Naive B cell (primary cell): ENCODE measurements around the gene SIGLEC9. TPM values are rescaled to one million over a fixed set of nuclear protein-coding genes. Genes with fewer than 3 reads are reported as not detected.

ENCODE experiments used
- ATAC-seq, 2 donors: fragments of 150-1000 bp; cut with Tn5 transposase; 2 replicates each; pipeline ENCODE4 v1.10.0; 2021; ENCODE audit warnings: low read depth in 2 of 2, mild to moderate bottlenecking in 2 of 2, moderate library complexity in 2 of 2
- DNase-seq: peaks from one replicate; pipeline ENCODE4 v3.0.0; 2022
- H3K27ac Mint-ChIP-seq, 6 donors: one replicate each; pipeline ENCODE4 v1.8.0; 2020 to 2022; ENCODE audit warnings: mild to moderate bottlenecking in 6 of 6, mixed read lengths in 6 of 6, moderate library complexity in 5 of 6, inconsistent platforms in 2 of 6
- H3K27me3 Mint-ChIP-seq, 3 donors: one replicate each; pipeline ENCODE4 v1.8.0; 2021 to 2022; ENCODE audit warnings: mixed read lengths in 3 of 3, mild to moderate bottlenecking in 1 of 3
- H3K36me3 Mint-ChIP-seq, 2 donors: one replicate each; pipeline ENCODE4 v1.8.0; 2020 to 2022; ENCODE audit warnings: mixed read lengths in 2 of 2, inconsistent platforms in 1 of 2, mild to moderate bottlenecking in 1 of 2
- H3K4me1 Mint-ChIP-seq, 3 donors: one replicate each; pipeline ENCODE4 v1.8.0; 2020 to 2022; ENCODE audit warnings: mixed read lengths in 3 of 3, inconsistent platforms in 1 of 3, mild to moderate bottlenecking in 1 of 3, moderate library complexity in 1 of 3
- H3K4me3 Mint-ChIP-seq, 8 donors: one replicate each; pipeline ENCODE4 v1.8.0; 2020 to 2022; ENCODE audit warnings: mild to moderate bottlenecking in 8 of 8, mixed read lengths in 8 of 8, moderate library complexity in 8 of 8, inconsistent platforms in 2 of 8
- H3K9me3 Mint-ChIP-seq, 7 donors: one replicate each; pipeline ENCODE4 v1.8.0; 2020 to 2022; ENCODE audit warnings: mixed read lengths in 7 of 7, mild to moderate bottlenecking in 5 of 7, inconsistent platforms in 2 of 7, moderate library complexity in 1 of 7
- polyA plus RNA-seq, 6 donors: library from polyadenylated mRNA; unstranded; fragments of 300-500 nt; fragmentation: Illumina TruSeq; gene quantifications; one replicate each; pipeline ENCODE4 v1.2.3, GENCODE V29; 2021; ENCODE audit warnings: low read depth in 6 of 6

SIGLEC9 gene
- polyA plus RNA-seq, 6 donors from 2014 or later: 0.25 to 1.3 TPM; not detected in 4

DNA sequence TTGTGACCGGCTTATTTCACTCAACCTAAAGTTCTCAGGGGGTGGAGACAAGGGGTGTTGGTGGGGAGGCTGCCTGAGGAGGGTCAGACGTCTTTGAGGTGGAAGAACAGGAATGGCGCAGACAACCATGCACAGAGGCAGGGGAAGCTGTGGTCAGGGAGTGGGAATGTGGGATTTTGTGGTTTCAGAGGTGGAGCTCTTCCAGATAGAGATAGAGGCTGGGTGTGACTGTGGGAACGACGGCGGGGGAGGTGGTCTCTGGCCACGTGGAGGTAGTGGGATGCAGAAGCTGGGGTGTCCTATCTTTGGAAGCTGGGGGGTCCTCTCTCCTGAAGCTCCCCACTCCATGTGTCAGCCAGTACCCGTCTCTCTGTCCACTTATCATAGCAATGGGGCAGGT lies 34.2 kb upstream of the SIGLEC9 start:
- DNase-seq (no peak), ATAC-seq (no peak)
- Mint-ChIP-seq H3K27me3 (no peaks in the 10 kb centered on the region), H3K36me3 (no peaks in the 10 kb centered on the region), H3K27ac (peak overlapping the region in 1 of 6 donors; percentile 5), H3K4me1 (peaks cover 6 to 10% (median 6%) of the 10 kb centered on the region in 3 donors), H3K4me3 (peak overlapping the region in 1 of 8 donors; percentile 52), H3K9me3 (no peaks in the 10 kb centered on the region)

- peak overlapping the region in 1 of 8 donors; percentile 35 for H3K4me3 Mint-ChIP-seq
- DNase-seq: no peak
- no peak for ATAC-seq
- no peaks in the 10 kb centered on the region for H3K27me3 Mint-ChIP-seq
- no peaks in the 10 kb centered on the region for H3K9me3 Mint-ChIP-seq
- H3K36me3 Mint-ChIP-seq: no peaks in the 10 kb centered on the region
- peak overlapping the region in 1 of 6 donors; percentile 63 for H3K27ac Mint-ChIP-seq
- H3K4me1 Mint-ChIP-seq: peaks cover 6 to 10% (median 6%) of the 10 kb centered on the region in 3 donors
These were observed 33.6 kb upstream of the SIGLEC9 start for GRCh38 chr19:51091126-51091525.

- Mint-ChIP-seq H3K27me3 (no peaks in the 10 kb centered on the region), H3K36me3 (peaks cover 0 to 4% of the 10 kb centered on the region in 2 donors), H3K4me3 (no peak overlapping the region), H3K27ac (peak overlapping the region in 3 of 6 donors; percentile 1 to 75 (median 62)), H3K9me3 (no peaks in the 10 kb centered on the region), H3K4me1 (peaks cover 6 to 15% (median 12%) of the 10 kb centered on the region in 3 donors)
- DNase-seq (no peak), ATAC-seq (no peak)
These were observed 32.5 kb upstream of the SIGLEC9 start for GRCh38 chr19:51091895-51092873.

DNA sequence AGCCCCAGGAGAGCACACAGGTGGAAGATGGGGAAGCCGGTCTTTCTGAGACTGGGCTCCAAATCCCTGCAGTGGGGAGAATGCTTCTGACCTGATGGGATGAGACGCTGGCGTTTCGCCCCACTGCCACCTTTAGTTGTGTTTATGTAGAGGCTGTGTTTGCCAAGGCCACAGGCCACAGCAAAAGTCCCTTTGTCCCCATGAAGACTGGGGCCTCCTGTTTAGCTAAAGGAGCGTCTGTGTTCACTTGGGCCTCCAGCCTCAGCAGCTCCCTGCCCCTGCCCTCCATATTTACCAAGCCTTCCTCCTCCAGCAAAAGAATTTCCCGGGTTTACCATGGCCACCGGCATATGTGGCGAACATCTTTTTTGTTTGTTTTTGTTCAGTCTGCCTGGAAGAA lies 31.6 kb upstream of the SIGLEC9 start:
- H3K4me1 Mint-ChIP-seq: peaks cover 7 to 17% (median 12%) of the 10 kb centered on the region in 3 donors
- H3K36me3 Mint-ChIP-seq: peaks cover 0 to 4% of the 10 kb centered on the region in 2 donors
- no peak for ATAC-seq
- no peak overlapping the region for H3K4me3 Mint-ChIP-seq
- DNase-seq: no peak
- H3K27ac Mint-ChIP-seq: peak overlapping the region in 1 of 6 donors; percentile 3
- no peaks in the 10 kb centered on the region for H3K9me3 Mint-ChIP-seq
- no peaks in the 10 kb centered on the region for H3K27me3 Mint-ChIP-seq

DNA sequence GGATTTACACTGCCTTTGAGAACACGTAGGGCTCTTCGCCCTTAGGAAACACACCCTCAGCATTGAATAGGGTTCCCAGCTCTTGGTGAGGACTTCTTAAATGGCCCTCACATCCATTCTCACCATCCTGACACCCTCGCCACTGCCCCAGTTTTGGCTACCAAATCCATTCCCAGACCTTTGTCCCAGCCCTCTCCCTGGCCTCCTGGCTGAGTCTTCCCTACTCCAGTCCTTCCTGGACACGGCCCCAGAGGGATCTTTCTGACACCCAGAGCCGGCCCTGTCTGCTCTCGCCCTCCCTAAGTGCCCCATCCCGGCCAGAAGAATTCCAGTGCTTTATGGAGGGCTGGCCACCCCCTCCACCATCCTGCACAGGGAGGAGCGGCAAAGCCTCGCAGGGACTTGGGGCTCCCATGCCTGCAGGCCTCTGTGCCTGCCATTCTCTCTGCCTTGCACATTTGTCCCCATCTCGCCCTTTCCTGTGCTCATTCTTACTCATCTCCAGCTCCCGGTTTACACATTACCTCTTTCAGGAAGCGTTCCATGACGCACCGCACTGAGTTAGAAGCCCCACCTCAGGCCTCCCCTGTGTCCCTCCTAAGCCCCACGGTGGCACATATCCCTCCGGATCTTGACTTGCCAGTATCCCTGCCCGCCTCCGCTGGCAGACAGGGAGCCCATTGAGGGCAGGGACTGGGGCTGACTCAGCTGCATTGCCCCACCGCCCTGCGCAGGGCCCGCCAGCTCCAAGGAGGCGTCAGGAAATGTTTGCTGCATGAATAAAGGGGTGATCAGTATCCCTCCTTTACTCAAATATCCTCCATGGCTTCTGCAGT lies 31.0 kb upstream of the SIGLEC9 start:
- Mint-ChIP-seq H3K9me3 (no peaks in the 10 kb centered on the region), H3K36me3 (peaks cover 0 to 4% of the 10 kb centered on the region in 2 donors), H3K4me3 (no peak overlapping the region), H3K27ac (peak overlapping the region in 1 of 6 donors; percentile 84), H3K4me1 (peaks cover 7 to 17% (median 12%) of the 10 kb centered on the region in 3 donors), H3K27me3 (no peaks in the 10 kb centered on the region)
- DNase-seq: no peak
- ATAC-seq: no peak

DNA sequence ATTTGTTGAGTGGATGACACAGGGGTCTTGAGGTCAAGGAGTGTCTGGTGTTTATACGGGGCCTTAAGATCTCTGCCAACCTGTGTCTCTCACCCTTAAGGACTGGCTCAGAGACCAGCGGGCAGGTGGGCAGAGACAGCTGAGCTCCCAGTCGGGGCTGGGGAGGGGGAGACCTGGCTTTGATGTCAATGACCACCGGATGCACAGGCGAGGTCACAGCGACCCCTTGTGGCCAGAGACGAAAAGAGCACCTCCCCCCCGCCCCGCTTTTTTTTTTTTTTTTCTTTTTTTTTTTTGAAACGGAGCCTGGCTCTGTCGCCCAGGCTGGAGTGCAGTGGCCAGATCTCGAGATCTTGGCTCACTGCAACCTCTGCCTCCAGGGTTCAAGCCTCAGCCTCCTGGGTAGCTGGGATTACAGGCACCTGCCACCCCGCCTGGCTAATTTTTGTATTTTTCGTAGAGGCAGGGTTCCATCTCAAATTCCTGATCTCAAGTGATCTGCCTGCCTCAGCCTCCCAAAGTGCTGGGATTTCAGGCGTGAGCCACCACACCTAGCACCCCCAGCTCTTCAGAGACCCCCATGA lies 29.9 kb upstream of the SIGLEC9 start:
- Mint-ChIP-seq H3K4me3 (no peak overlapping the region), H3K27ac (peak overlapping the region in 3 of 6 donors; percentile 26 to 87 (median 84)), H3K4me1 (peaks cover 14 to 18% (median 14%) of the 10 kb centered on the region in 3 donors), H3K27me3 (no peaks in the 10 kb centered on the region), H3K9me3 (no peaks in the 10 kb centered on the region), H3K36me3 (peaks cover 4 to 10% of the 10 kb centered on the region in 2 donors)
- DNase-seq: no peak
- ATAC-seq: no peak

DNA sequence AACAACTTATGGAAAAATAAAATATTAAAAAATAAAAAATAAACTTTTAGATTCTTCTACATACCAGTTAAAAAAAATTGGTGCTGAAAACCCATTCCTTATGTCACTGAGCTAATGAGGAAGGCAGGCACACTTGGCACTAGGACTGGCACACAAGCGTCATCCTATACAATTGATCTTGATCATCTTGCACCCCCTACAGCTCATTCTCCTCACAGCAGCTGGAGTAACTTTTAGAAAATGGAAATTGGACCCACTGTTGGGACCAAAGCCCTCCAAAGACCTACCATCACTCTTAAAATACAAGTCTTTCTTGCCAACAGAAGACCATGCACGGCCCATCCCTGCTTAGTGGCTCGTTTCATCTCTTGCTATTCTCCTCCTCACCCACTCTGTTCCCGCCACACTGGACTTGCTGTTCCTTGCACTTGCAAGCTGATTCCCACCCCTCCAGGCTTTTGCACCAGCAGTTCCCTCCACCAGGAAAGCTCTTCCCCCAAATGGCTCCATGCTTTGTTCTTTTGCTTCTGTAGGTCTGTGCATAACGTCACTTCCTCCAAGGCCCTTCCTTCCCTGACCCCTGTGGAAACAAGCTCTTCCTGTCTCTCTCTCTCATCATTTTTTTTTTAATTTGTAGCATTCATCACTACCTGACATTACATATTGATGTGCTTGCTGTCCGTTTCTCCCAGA lies 28.1 kb upstream of the SIGLEC9 start:
- Mint-ChIP-seq H3K27ac (peak overlapping the region in 3 of 6 donors; percentile 11 to 89 (median 40)), H3K36me3 (peaks cover 4 to 14% of the 10 kb centered on the region in 2 donors), H3K4me3 (peak overlapping the region in 1 of 8 donors; percentile 31), H3K27me3 (no peaks in the 10 kb centered on the region), H3K9me3 (no peaks in the 10 kb centered on the region), H3K4me1 (peaks cover 17 to 25% (median 20%) of the 10 kb centered on the region in 3 donors)
- no peak for ATAC-seq
- no peak for DNase-seq

- H3K27ac Mint-ChIP-seq: peak overlapping the region in 3 of 6 donors; percentile 11 to 89 (median 40)
- ATAC-seq: peak; percentile 43 to 71
- H3K9me3 Mint-ChIP-seq: no peaks in the 10 kb centered on the region
- H3K27me3 Mint-ChIP-seq: no peaks in the 10 kb centered on the region
- peak; percentile 41 for DNase-seq
- peak overlapping the region in 2 of 8 donors; percentile 31 to 47 for H3K4me3 Mint-ChIP-seq
- peaks cover 4 to 14% of the 10 kb centered on the region in 2 donors for H3K36me3 Mint-ChIP-seq
- peaks cover 17 to 25% (median 20%) of the 10 kb centered on the region in 3 donors for H3K4me1 Mint-ChIP-seq
These were observed 27.5 kb upstream of the SIGLEC9 start for GRCh38 chr19:51097166-51097738.

DNA sequence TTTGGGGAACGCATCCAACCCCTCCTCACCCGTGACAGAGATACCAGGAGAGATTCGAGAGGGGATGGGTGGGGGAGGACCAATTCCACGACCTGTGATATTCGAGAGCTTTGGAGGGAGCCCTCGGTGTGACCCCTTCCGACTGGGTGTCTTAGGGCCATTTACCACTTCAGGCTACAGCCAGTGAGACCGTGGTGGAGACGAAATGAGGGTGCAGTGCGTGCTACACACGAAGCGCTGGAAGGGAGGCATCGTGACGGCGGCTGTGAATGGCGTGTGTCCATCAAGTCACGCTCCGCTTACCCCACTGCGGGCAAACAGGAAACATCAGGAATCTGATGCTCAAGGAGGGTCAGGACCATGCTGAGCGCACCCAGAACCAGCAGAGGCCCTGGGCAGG lies 26.9 kb upstream of the SIGLEC9 start:
- H3K27ac Mint-ChIP-seq: peak overlapping the region in 2 of 6 donors; percentile 20 to 57
- DNase-seq (no peak), ATAC-seq (no peak)
- H3K4me1 Mint-ChIP-seq: peaks cover 15 to 30% (median 25%) of the 10 kb centered on the region in 3 donors
- no peaks in the 10 kb centered on the region for H3K9me3 Mint-ChIP-seq
- peaks cover 5 to 19% of the 10 kb centered on the region in 2 donors for H3K36me3 Mint-ChIP-seq
- no peaks in the 10 kb centered on the region for H3K27me3 Mint-ChIP-seq
- H3K4me3 Mint-ChIP-seq: peak overlapping the region in 2 of 8 donors; percentile 47

GRCh38 chr19:51098365-51099046 lies 26.2 kb upstream of the SIGLEC9 start:
- DNase-seq (no peak), ATAC-seq (peak in 1 of 2 donors; percentile 65)
- no peak overlapping the region for H3K27ac Mint-ChIP-seq
- peaks cover 15 to 32% (median 25%) of the 10 kb centered on the region in 3 donors for H3K4me1 Mint-ChIP-seq
- H3K27me3 Mint-ChIP-seq: no peaks in the 10 kb centered on the region
- peaks cover 10 to 22% of the 10 kb centered on the region in 2 donors for H3K36me3 Mint-ChIP-seq
- H3K9me3 Mint-ChIP-seq: no peaks in the 10 kb centered on the region
- peak overlapping the region in 1 of 8 donors; percentile 47 for H3K4me3 Mint-ChIP-seq

GRCh38 chr19:51099047-51099382 lies 25.7 kb upstream of the SIGLEC9 start:
- H3K27ac Mint-ChIP-seq: no peak overlapping the region
- no peak for ATAC-seq
- no peaks in the 10 kb centered on the region for H3K9me3 Mint-ChIP-seq
- peak overlapping the region in 2 of 8 donors; percentile 12 to 29 for H3K4me3 Mint-ChIP-seq
- H3K27me3 Mint-ChIP-seq: no peaks in the 10 kb centered on the region
- DNase-seq: no peak
- H3K36me3 Mint-ChIP-seq: peaks cover 10 to 22% of the 10 kb centered on the region in 2 donors
- peaks cover 15 to 32% (median 21%) of the 10 kb centered on the region in 3 donors for H3K4me1 Mint-ChIP-seq

GRCh38 chr19:51100601-51101000 lies 24.1 kb upstream of the SIGLEC9 start:
- Mint-ChIP-seq H3K4me1 (peaks cover 20 to 43% (median 26%) of the 10 kb centered on the region in 3 donors), H3K9me3 (no peaks in the 10 kb centered on the region), H3K27me3 (no peaks in the 10 kb centered on the region), H3K36me3 (peaks cover 14 to 22% of the 10 kb centered on the region in 2 donors), H3K4me3 (no peak overlapping the region), H3K27ac (peak overlapping the region in 1 of 6 donors; percentile 69)
- ATAC-seq: no peak
- no peak for DNase-seq
